ENCODE measurements around the gene SLC2A10.

- TF ChIP-seq EP300 (IDR thresholded peaks at IDR 0.05): no peak
- no peak for TF ChIP-seq POLR2AphosphoS5 (IDR thresholded peaks at IDR 0.05)
- TF ChIP-seq CTCF (IDR thresholded peaks at IDR 0.05): no peak
- TF ChIP-seq POLR2A (IDR thresholded peaks at IDR 0.05): no peak
Observed at GRCh38 chr20:46765506-46766120, 56.2 kb downstream of the SLC2A10 start.

All from gastroesophageal sphincter (tissue), 3 donors.